T-helper 1 cell (primary cell): Measurements from ENCODE around the gene ATP9B.
"Not testable (repeated sequence)": the region's sequence is repeated elsewhere in the genome, so short reads cannot be mapped to it uniquely, and the experiment has no call there.

Experiments used
- DNase-seq, 5 donors: peaks; one replicate each; pipeline ENCODE4 v3.0.0-alpha.2; 2012 to 2020

The ATP9B gene

GRCh38 chr18:79371561-79372121 lies 302.4 kb downstream of the ATP9B start:
- DNase-seq, result no peak

- DNase-seq, result no peak
These were observed 303.3 kb downstream of the ATP9B start for GRCh38 chr18:79372461-79372860.

- no peak for DNase-seq
These were observed 303.8 kb downstream of the ATP9B start for GRCh38 chr18:79372991-79373390.

GRCh38 chr18:79373736-79374135 lies 304.5 kb downstream of the ATP9B start:
- DNase-seq, result no peak

- no peak for DNase-seq
These were observed 305.4 kb downstream of the ATP9B start for GRCh38 chr18:79374408-79375171.

- no peak for DNase-seq
These were observed 306.4 kb downstream of the ATP9B start for GRCh38 chr18:79375441-79376154.

GRCh38 chr18:79376661-79377060 lies 307.5 kb downstream of the ATP9B start:
- not testable (repeated sequence) for DNase-seq

- DNase-seq, result no peak
These were observed 308.1 kb downstream of the ATP9B start for GRCh38 chr18:79377187-79377891.

- DNase-seq, result peak; percentile 66 to 82 (median 78)
These were observed 309.5 kb downstream of the ATP9B start for GRCh38 chr18:79378536-79379250.

- no peak for DNase-seq
These were observed 310.2 kb downstream of the ATP9B start for GRCh38 chr18:79379251-79379905.

- DNase-seq, result no peak
These were observed 311.0 kb downstream of the ATP9B start for GRCh38 chr18:79379931-79380815.

- peak in 3 of 5 donors; percentile 53 to 67 (median 58) for DNase-seq
These were observed 311.9 kb downstream of the ATP9B start for GRCh38 chr18:79380816-79381806.

GRCh38 chr18:79381811-79382311 lies 312.7 kb downstream of the ATP9B start:
- DNase-seq, result no peak

- DNase-seq, result no peak
These were observed 313.6 kb downstream of the ATP9B start for GRCh38 chr18:79382681-79383387.

- no peak for DNase-seq
These were observed 314.3 kb downstream of the ATP9B start for GRCh38 chr18:79383388-79384056.

- no peak for DNase-seq
These were observed 315.1 kb downstream of the ATP9B start for GRCh38 chr18:79384151-79384807.

GRCh38 chr18:79384834-79385233 lies 315.6 kb downstream of the ATP9B start:
- no peak for DNase-seq

GRCh38 chr18:79385326-79385707 lies 316.1 kb downstream of the ATP9B start:
- no peak for DNase-seq
